ENCODE results near the gene FER.

GRCh38 chr5:108975697-108976096 is 228.0 kb downstream of the FER start:
- TF ChIP-seq, protein P1, sequence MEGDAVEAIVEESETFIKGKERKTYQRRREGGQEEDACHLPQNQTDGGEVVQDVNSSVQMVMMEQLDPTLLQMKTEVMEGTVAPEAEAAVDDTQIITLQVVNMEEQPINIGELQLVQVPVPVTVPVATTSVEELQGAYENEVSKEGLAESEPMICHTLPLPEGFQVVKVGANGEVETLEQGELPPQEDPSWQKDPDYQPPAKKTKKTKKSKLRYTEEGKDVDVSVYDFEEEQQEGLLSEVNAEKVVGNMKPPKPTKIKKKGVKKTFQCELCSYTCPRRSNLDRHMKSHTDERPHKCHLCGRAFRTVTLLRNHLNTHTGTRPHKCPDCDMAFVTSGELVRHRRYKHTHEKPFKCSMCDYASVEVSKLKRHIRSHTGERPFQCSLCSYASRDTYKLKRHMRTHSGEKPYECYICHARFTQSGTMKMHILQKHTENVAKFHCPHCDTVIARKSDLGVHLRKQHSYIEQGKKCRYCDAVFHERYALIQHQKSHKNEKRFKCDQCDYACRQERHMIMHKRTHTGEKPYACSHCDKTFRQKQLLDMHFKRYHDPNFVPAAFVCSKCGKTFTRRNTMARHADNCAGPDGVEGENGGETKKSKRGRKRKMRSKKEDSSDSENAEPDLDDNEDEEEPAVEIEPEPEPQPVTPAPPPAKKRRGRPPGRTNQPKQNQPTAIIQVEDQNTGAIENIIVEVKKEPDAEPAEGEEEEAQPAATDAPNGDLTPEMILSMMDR (IDR thresholded peaks at IDR 0.05) = no peak
- no peak for TF ChIP-seq GABPA (IDR thresholded peaks at IDR 0.05; ENCODE audit: low read depth)
- no peak for TF ChIP-seq EZH2phosphoT487 (IDR thresholded peaks at IDR 0.05; ENCODE audit: borderline replicate concordance, low read depth)
- no peak for TF ChIP-seq PBX3 (IDR thresholded peaks at IDR 0.05)
- TF ChIP-seq RCOR1 (IDR thresholded peaks at IDR 0.05; ENCODE audit: low read length) = no peak
- TF ChIP-seq JUND (IDR thresholded peaks at IDR 0.05) = no peak
- no peak for TF ChIP-seq NFIC (IDR thresholded peaks at IDR 0.05; ENCODE audit: borderline replicate concordance)
